K562 (cell line): ENCODE measurements around the gene SEC61A1. TPM values are rescaled to one million over a fixed set of nuclear protein-coding genes. Genes with fewer than 3 reads are reported as not detected.

Experiments used
- ARNT ChIP-seq, 2 experiments: fragments of 450-650 bp; IDR thresholded peaks; 2 replicates each; pipeline ENCODE4 v1.6.1; 2016; ENCODE audit warnings: mild to moderate bottlenecking in 1 of 2
- CBFA2T3 ChIP-seq: fragments of 450-650 bp; IDR thresholded peaks from 2 replicates; pipeline ENCODE4 v1.6.1; 2017
- EP400 ChIP-seq: fragments of 450-650 bp; IDR thresholded peaks from 2 replicates; pipeline ENCODE4 v1.6.1; 2017; ENCODE audit warnings: antibody characterized with exemption, mild to moderate bottlenecking, moderate library complexity
- HOXB6 ChIP-seq: fragments of 250-450 bp; sonication (Bioruptor Pico); IDR thresholded peaks from 2 replicates; pipeline ENCODE4 v1.5.1; 2022; ENCODE audit warnings: mild to moderate bottlenecking, borderline replicate concordance
- MECOM ChIP-seq: fragments of 250-450 bp; sonication (Bioruptor Pico); IDR thresholded peaks from 2 replicates; pipeline ENCODE4 v1.8.0; 2022; ENCODE audit warnings: inconsistent platforms
- MGA ChIP-seq: fragments of 450-650 bp; IDR thresholded peaks from 2 replicates; pipeline ENCODE4 v1.6.1; 2016; ENCODE audit warnings: mild to moderate bottlenecking, moderate library complexity
- PHTF2 ChIP-seq: fragments of 250-450 bp; sonication (Bioruptor Pico); IDR thresholded peaks from 2 replicates; pipeline ENCODE4 v1.5.0; 2021; ENCODE audit warnings: mild to moderate bottlenecking
- RBFOX2 ChIP-seq: fragments of 200-400 bp; formaldehyde crosslinking; IDR thresholded peaks from 2 replicates; pipeline ENCODE4 v1.6.1; 2017; ENCODE audit warnings: low read depth, mild to moderate bottlenecking, low read length, moderate library complexity
- TAF9B ChIP-seq: fragments of 450-650 bp; IDR thresholded peaks from 2 replicates; pipeline ENCODE4 v1.6.1; 2018; ENCODE audit warnings: mild to moderate bottlenecking; ENCODE audit not compliant: partially characterized antibody
- ZC3H4 ChIP-seq: sonication (generic); formaldehyde crosslinking; IDR thresholded peaks from 2 replicates; pipeline ENCODE4 v1.9.0; 2021; ENCODE audit warnings: missing genetic modification reagents, borderline replicate concordance
- ZNF184 ChIP-seq: sonication (generic); formaldehyde crosslinking; IDR thresholded peaks from 2 replicates; pipeline ENCODE4 v1.5.0; 2020; ENCODE audit warnings: missing genetic modification reagents
- ZNF561 ChIP-seq: fragments of 450-650 bp; formaldehyde crosslinking; conservative IDR thresholded peaks from 2 replicates; pipeline ENCODE4 v1.4.0; 2020; ENCODE audit warnings: mild to moderate bottlenecking, moderate library complexity
- polyA plus RNA-seq, 8 experiments: library from polyadenylated mRNA; depleted of rRNA in 4 of 8; stranded (reverse) in 5 of 8; unstranded in 3 of 8; fragments of >200 nt; fragmentation: Nextera tagmentation in 2 of 8; fragmentation: Illumina TruSeq in 1 of 8; extraction: Ambion mirVana in 2 of 8; extraction: Trizol in 1 of 8; gene quantifications; 2 replicates each; pipeline versions ENCODE4 v1.2.1 to v1.2.3, GENCODE V29; 2011 to 2014; ENCODE audit warnings: inconsistent platforms in 1 of 8, missing spikeins in 1 of 8
- total RNA-seq, 7 experiments: library from RNA; depleted of rRNA in 6 of 7; stranded (reverse); fragments of >200 nt in 6 of 7; fragmentation: Illumina TruSeq in 2 of 7; extraction: Trizol in 2 of 7; gene quantifications; 2 replicates each; pipeline versions ENCODE4 v1.2.1 to v1.2.3, GENCODE V29; 2011 to 2021; ENCODE audit warnings: low replicate concordance in 1 of 7

SEC61A1 gene
- total and polyA plus RNA-seq, 9 of the 15 experiments (the other 6 are each of a cell fraction or from before 2014, with no cell fraction given) = 1.9 to 140 (median 79.1) TPM

DNA sequence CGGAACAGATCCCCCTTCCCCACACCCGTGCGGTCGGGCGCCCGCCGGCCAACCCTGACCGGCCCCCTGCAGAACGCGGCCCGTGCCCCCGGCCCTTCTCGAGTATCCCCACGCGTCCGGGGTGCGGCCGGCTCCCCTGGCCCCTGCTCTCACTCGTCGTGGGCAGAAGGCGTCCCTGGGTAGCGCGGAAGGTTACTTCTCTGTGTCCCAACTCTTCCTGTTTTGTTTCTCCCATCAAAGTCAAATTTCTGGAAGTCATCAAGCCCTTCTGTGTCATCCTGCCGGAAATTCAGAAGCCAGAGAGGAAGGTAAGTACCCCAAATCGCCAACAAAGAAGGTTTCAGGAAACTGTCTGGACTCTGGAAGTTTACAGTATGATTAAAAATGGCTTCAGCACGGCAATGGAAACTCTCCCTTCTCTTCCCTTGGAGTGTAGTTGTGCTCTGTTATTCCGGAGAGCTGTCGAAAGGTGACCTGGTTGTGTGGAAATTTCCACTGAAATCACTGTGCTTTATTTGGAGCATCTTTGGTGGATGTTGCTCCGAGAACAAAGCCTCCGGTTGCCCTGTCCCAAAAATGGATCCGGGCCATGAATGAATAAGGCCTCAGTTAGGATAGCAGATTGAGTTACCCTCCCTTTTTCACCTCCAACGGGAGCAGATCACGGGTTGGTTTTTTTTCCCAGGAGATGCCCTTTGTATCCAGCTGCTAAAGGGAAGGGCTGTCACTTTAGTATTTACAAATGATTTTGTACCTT, 536 bp downstream of the SEC61A1 start (continued):
- TF ChIP-seq MGA (no peak), ZNF561 (CRISPR knock-in tag) (no peak), TAF9B (no peak), MECOM (no peak), ZC3H4 (peak; percentile 55; the same call in 1 of the 2 replicates), HOXB6 (CRISPR knock-in tag) (no peak), PHTF2 (CRISPR knock-in tag) (no peak), RBFOX2 (peak; percentile 30), ZNF184 (CRISPR knock-in tag) (no peak), EP400 (peak; percentile 3), CBFA2T3 (no peak), ARNT (IDR thresholded peaks at IDR 0.05) (no peak)
